Erythroblast (primary cell): ENCODE results near the gene GAS2.

Experiments used
- DNase-seq, 2 experiments: peaks; one replicate each; lab custom pipeline; 2025; lab: John Stamatoyannopoulos, UW
- GATA1 ChIP-seq: IDR thresholded peaks from 2 replicates; pipeline ENCODE4 v1.6.1; 2011; ENCODE audit warnings: low read depth, mild to moderate bottlenecking, control low read depth, low read length, moderate library complexity
- POLR2A ChIP-seq: IDR thresholded peaks from 2 replicates; pipeline ENCODE4 v1.6.1; 2011; ENCODE audit warnings: mild to moderate bottlenecking, low read length

GAS2 gene

GRCh38 chr11:22688914-22689313 is 22.5 kb downstream of the GAS2 start:
- DNase-seq = no peak
- TF ChIP-seq GATA1 = no peak
- no peak for TF ChIP-seq POLR2A

- no peak for DNase-seq
- TF ChIP-seq GATA1 = no peak
- TF ChIP-seq POLR2A = no peak
Measured at GRCh38 chr11:22690257-22690656, 23.8 kb downstream of the GAS2 start.

- no peak for TF ChIP-seq GATA1
- TF ChIP-seq POLR2A = no peak
- no peak for DNase-seq
Measured at GRCh38 chr11:22690871-22691270, 24.5 kb downstream of the GAS2 start.

- DNase-seq = no peak
- TF ChIP-seq GATA1 = no peak
- no peak for TF ChIP-seq POLR2A
Measured at GRCh38 chr11:22699388-22699787, 33.0 kb downstream of the GAS2 start.

GRCh38 chr11:22702031-22702430 is 35.6 kb downstream of the GAS2 start:
- DNase-seq = no peak

GRCh38 chr11:22703040-22703439 is 36.6 kb downstream of the GAS2 start:
- TF ChIP-seq POLR2A = no peak
- TF ChIP-seq GATA1 = no peak

More at GRCh38 chr11:22702031-22702430, 35.6 kb downstream of the GAS2 start:
- TF ChIP-seq POLR2A = no peak
- TF ChIP-seq GATA1 = no peak

GRCh38 chr11:22703591-22703990 is 37.2 kb downstream of the GAS2 start:
- TF ChIP-seq GATA1 (no peak), POLR2A (no peak)
- DNase-seq = no peak

More at GRCh38 chr11:22703040-22703439, 36.6 kb downstream of the GAS2 start:
- no peak for DNase-seq

- TF ChIP-seq GATA1 (no peak), POLR2A (no peak)
- no peak for DNase-seq
Measured at GRCh38 chr11:22707119-22707899, 40.9 kb downstream of the GAS2 start.

- TF ChIP-seq GATA1 = no peak
- no peak for TF ChIP-seq POLR2A
Measured at GRCh38 chr11:22711071-22711770, 44.8 kb downstream of the GAS2 start.

GRCh38 chr11:22711880-22712279 is 45.5 kb downstream of the GAS2 start:
- no peak for DNase-seq
- TF ChIP-seq POLR2A (no peak), GATA1 (no peak)

More at GRCh38 chr11:22711071-22711770, 44.8 kb downstream of the GAS2 start:
- no peak for DNase-seq

- DNase-seq = no peak
- TF ChIP-seq POLR2A (no peak), GATA1 (no peak)
Measured at GRCh38 chr11:22713336-22713735, 46.9 kb downstream of the GAS2 start.

GRCh38 chr11:22715971-22716370 is 49.6 kb downstream of the GAS2 start:
- no peak for DNase-seq
- no peak for TF ChIP-seq POLR2A

- DNase-seq = no peak
- no peak for TF ChIP-seq POLR2A
- no peak for TF ChIP-seq GATA1
Measured at GRCh38 chr11:22720457-22720856, 54.0 kb downstream of the GAS2 start.

- TF ChIP-seq POLR2A (no peak), GATA1 (no peak)
- DNase-seq = no peak
Measured at GRCh38 chr11:22723274-22723673, 56.9 kb downstream of the GAS2 start.
